ENCODE measurements around the gene PPM1A. TPM values are rescaled to one million over a fixed set of nuclear protein-coding genes. Genes with fewer than 3 reads are reported as not detected.

Gene PPM1A
- total RNA-seq, 1 donor = 22.5 TPM

- no peak overlapping the region for H3K4me3 ChIP-seq (ENCODE audit: low read depth, low read length)
- no peak for TF ChIP-seq CTCF (IDR thresholded peaks at IDR 0.05; ENCODE audit: insufficient read depth, low read depth, low read length)
- DNase-seq (ENCODE audit: low read depth) = no peak
Measured at GRCh38 chr14:60215520-60216420, 33.3 kb upstream of the PPM1A start.

- no peak for DNase-seq (ENCODE audit: low read depth)
- no peak overlapping the region for H3K4me3 ChIP-seq (ENCODE audit: low read depth, low read length)
- TF ChIP-seq CTCF (IDR thresholded peaks at IDR 0.05; ENCODE audit: insufficient read depth, low read depth, low read length) = no peak
Measured at GRCh38 chr14:60217713-60218112, 31.3 kb upstream of the PPM1A start.

GRCh38 chr14:60220084-60220483 is 28.9 kb upstream of the PPM1A start:
- no peak for DNase-seq (ENCODE audit: low read depth)

GRCh38 chr14:60220917-60221316 is 28.1 kb upstream of the PPM1A start:
- no peak overlapping the region for H3K4me3 ChIP-seq (ENCODE audit: low read depth, low read length)
- DNase-seq (ENCODE audit: low read depth) = no peak
- no peak for TF ChIP-seq CTCF (IDR thresholded peaks at IDR 0.05; ENCODE audit: insufficient read depth, low read depth, low read length)

More at GRCh38 chr14:60220084-60220483, 28.9 kb upstream of the PPM1A start:
- no peak overlapping the region for H3K4me3 ChIP-seq (ENCODE audit: low read depth, low read length)
- TF ChIP-seq CTCF (IDR thresholded peaks at IDR 0.05; ENCODE audit: insufficient read depth, low read depth, low read length) = no peak

- no peak overlapping the region for H3K4me3 ChIP-seq (ENCODE audit: low read depth, low read length)
- no peak for TF ChIP-seq CTCF (IDR thresholded peaks at IDR 0.05; ENCODE audit: insufficient read depth, low read depth, low read length)
- DNase-seq (ENCODE audit: low read depth) = no peak
Measured at GRCh38 chr14:60221457-60221856, 27.6 kb upstream of the PPM1A start.

- no peak overlapping the region for H3K4me3 ChIP-seq (ENCODE audit: low read depth, low read length)
- no peak for DNase-seq (ENCODE audit: low read depth)
- TF ChIP-seq CTCF (IDR thresholded peaks at IDR 0.05; ENCODE audit: insufficient read depth, low read depth, low read length) = no peak
Measured at GRCh38 chr14:60222820-60223219, 26.2 kb upstream of the PPM1A start.

Data from fibroblast of villous mesenchyme (primary cell).